ENCODE data around the gene RAPGEF1.

GRCh38 chr9:131709771-131710431 lies 30.0 kb downstream of the RAPGEF1 start:
- TF ChIP-seq CTCF (IDR thresholded peaks at IDR 0.05) = peak in 2 of 5 experiments; percentile 13 to 19
- TF ChIP-seq EP300 (IDR thresholded peaks at IDR 0.05) = no peak
- TF ChIP-seq POLR2A (IDR thresholded peaks at IDR 0.05) = no peak

Data from tibial nerve (tissue), 4 donors.